ENCODE results near the gene SYTL2.

GRCh38 chr11:85810521-85810870, 445 bp downstream of the SYTL2 start:
- TF ChIP-seq POLR2AphosphoS5 (IDR thresholded peaks at IDR 0.05) (no peak), CTCF (IDR thresholded peaks at IDR 0.05; ENCODE audit: poor library complexity, severe bottlenecking) (no peak), EZH2 (IDR thresholded peaks at IDR 0.05; ENCODE audit: borderline replicate concordance, insufficient read depth, low read length, poor library complexity, severe bottlenecking) (no peak), RAD21 (conservative IDR thresholded peaks at IDR 0.05) (no peak), REST (IDR thresholded peaks at IDR 0.05; ENCODE audit: borderline replicate concordance) (no peak), TAF1 (IDR thresholded peaks at IDR 0.05; ENCODE audit: low read depth) (no peak)

Data from neural cell (in vitro differentiated cells).